Right atrium auricular region (tissue), 2 donors: ENCODE results near the gene HTR1E. TPM values are rescaled to one million over a fixed set of nuclear protein-coding genes. Genes with fewer than 3 reads are reported as not detected.
"Not testable (repeated sequence)": the region's sequence is repeated elsewhere in the genome, so short reads cannot be mapped to it uniquely, and the experiment has no call there.

Source experiments
- DNase-seq: peaks from one replicate; pipeline ENCODE4 v3.0.0-alpha.2; 2019; ENCODE audit warnings: low spot score
- H3K27ac ChIP-seq, 2 donors: fragments of 200-600 bp; sonication (generic); 1 replicate in 1 of 2; 2 replicates in 1 of 2; pipeline ENCODE4 v1.5.1; 2016 to 2019
- H3K27me3 ChIP-seq, 2 donors: fragments of 200-600 bp; sonication (generic); one replicate each; pipeline versions ENCODE4 v1.5.1 to v1.6.0; 2017 to 2019
- H3K36me3 ChIP-seq: fragments of 200-600 bp; sonication (generic); one replicate; pipeline ENCODE4 v1.5.1; 2016
- H3K4me1 ChIP-seq, 2 donors: fragments of 200-600 bp; sonication (generic); one replicate each; pipeline versions ENCODE4 v1.5.1 to v1.6.0; 2017 to 2019
- H3K4me3 ChIP-seq, 2 donors: fragments of 200-600 bp; sonication (generic); 1 replicate in 1 of 2; 2 replicates in 1 of 2; pipeline ENCODE4 v1.5.1; 2017 to 2019; ENCODE audit warnings: mild to moderate bottlenecking in 1 of 2, moderate library complexity in 1 of 2
- H3K9me3 ChIP-seq, 2 donors: fragments of 200-600 bp; sonication (generic); one replicate each; pipeline ENCODE4 v1.5.1; 2019
- total RNA-seq, 2 donors: library from RNA; depleted of rRNA; stranded (reverse); fragments of >200 nt; gene quantifications; one replicate each; pipeline ENCODE4 v1.1.0, GENCODE V29; 2016
- TF ChIP-seq, protein P1 (sequence below), 2 donors: fragments of 200-600 bp; sonication (generic); IDR thresholded peaks; one replicate each; pipeline ENCODE4 v1.5.1; 2019; ENCODE audit warnings: antibody characterized with exemption in 2 of 2

HTR1E gene
- total RNA-seq, 2 donors from 2014 or later, result not detected

DNA sequence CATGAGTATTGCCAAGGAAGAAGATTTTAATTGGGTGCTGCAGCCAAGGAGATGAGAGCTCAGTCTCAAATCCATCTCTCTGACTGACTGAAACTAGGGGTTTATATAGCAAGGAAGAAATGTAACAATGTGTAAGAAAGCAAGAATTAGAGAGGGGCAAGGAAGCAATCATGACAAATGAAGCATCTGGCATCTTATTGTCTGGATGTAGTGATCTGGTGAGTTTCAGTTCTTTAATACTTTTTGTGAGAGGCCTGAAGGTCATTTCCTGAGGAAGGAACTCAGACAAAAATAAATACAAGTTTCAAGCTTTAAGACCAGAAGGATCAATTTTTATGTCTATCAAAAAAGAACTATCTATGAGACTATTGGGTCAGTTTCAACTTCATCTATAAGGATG, 64.2 kb downstream of the HTR1E start:
- Histone ChIP-seq H3K27ac (no peak overlapping the region), H3K4me3 (no peak overlapping the region), H3K36me3 (no peaks in the 10 kb centered on the region), H3K9me3 (peaks cover 0 to 9% of the 10 kb centered on the region in 2 donors), H3K27me3 (no peaks in the 10 kb centered on the region), H3K4me1 (no peaks in the 10 kb centered on the region)
- DNase-seq, result no peak
- TF ChIP-seq, protein P1, sequence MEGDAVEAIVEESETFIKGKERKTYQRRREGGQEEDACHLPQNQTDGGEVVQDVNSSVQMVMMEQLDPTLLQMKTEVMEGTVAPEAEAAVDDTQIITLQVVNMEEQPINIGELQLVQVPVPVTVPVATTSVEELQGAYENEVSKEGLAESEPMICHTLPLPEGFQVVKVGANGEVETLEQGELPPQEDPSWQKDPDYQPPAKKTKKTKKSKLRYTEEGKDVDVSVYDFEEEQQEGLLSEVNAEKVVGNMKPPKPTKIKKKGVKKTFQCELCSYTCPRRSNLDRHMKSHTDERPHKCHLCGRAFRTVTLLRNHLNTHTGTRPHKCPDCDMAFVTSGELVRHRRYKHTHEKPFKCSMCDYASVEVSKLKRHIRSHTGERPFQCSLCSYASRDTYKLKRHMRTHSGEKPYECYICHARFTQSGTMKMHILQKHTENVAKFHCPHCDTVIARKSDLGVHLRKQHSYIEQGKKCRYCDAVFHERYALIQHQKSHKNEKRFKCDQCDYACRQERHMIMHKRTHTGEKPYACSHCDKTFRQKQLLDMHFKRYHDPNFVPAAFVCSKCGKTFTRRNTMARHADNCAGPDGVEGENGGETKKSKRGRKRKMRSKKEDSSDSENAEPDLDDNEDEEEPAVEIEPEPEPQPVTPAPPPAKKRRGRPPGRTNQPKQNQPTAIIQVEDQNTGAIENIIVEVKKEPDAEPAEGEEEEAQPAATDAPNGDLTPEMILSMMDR (IDR thresholded peaks at IDR 0.05), result no peak

DNA sequence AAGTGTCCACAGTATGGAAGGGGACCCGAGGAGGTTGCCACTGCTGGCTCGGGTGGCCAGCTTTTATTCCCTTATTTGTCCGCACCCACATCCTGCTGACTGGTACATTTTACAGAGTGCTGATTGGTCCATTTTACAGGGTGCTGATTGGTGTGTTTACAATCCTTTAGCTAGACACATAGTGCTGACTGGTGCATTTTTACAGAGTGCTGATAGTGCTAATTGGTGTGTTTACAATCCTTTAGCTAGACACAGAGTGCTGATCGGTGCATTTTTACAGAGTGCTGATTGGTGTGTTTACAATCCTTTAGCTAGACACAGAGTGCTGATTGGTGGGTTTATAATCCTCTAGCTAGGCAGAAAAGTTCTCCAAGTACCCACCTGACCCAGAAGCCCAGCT, 65.1 kb downstream of the HTR1E start:
- not testable (repeated sequence) for H3K27ac ChIP-seq, H3K27me3 ChIP-seq, DNase-seq, H3K4me1 ChIP-seq, H3K4me3 ChIP-seq, H3K36me3 ChIP-seq
- peaks cover 0 to 11% of the 10 kb centered on the region in 2 donors for H3K9me3 ChIP-seq

DNA sequence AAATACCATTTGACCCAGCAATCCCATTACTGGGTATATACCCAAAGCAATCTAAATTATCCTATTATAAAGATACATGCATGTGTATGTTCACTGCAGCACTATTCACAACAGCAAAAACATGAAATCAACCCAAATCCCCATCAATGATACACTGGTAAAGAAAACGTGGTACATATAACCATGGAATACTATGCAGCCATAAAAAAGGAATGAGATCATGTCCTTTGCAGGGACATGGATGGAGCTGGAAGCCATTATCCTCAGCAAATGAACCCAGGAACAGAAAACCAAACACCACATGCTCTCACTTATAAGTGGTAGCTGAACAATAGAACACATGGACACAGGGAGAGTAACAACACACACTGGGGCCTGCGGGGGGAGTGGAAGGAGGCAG, 69.2 kb downstream of the HTR1E start:
- not testable (repeated sequence) for H3K4me3 ChIP-seq, H3K36me3 ChIP-seq, H3K27ac ChIP-seq, DNase-seq, H3K9me3 ChIP-seq, H3K4me1 ChIP-seq, H3K27me3 ChIP-seq

DNA sequence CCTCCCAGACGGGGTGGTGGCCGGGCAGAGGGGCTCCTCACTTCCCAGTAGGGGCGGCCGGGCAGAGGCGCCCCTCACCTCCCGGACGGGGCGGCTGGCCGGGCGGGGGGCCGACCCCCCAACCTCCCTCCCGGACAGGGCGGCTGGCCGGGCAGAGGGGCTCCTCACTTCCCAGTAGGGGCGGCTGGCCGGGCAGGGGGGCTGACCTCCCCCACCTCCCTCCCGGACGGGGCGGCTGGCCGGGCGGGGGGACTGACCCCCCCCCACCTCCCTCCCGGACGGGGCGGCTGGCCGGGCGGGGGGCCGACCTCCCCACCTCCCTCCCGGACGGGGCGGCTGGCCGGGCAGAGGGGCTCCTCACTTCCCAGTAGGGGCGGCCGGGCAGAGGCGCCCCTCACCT, 72.3 kb downstream of the HTR1E start:
- H3K36me3 ChIP-seq, H3K9me3 ChIP-seq, H3K4me1 ChIP-seq, H3K27me3 ChIP-seq, DNase-seq, H3K27ac ChIP-seq, H3K4me3 ChIP-seq: not testable (repeated sequence)

DNA sequence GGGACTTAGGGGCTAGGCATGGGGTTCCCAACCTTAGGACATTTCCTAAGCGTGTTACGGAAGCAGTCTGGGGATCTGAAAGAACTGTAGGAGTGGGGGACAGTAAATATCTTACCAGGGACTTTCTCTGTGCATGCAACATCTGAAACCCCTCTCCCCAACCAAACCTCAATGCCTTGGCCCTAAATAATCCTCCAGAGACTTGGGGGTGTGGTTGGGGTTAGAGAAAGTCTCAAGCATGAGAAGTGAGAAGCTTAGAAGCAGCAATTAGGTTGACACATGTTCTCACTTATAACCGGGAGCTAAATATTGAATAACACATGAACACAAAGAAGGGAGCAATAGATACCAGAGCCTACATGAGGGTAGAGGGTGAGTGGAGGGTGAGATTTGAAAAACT, 74.7 kb downstream of the HTR1E start:
- no peaks in the 10 kb centered on the region for H3K27me3 ChIP-seq
- H3K4me1 ChIP-seq, result no peaks in the 10 kb centered on the region
- no peak overlapping the region for H3K4me3 ChIP-seq
- TF ChIP-seq, protein P1 (IDR thresholded peaks at IDR 0.05), result no peak
- DNase-seq, result no peak
- no peaks in the 10 kb centered on the region for H3K9me3 ChIP-seq
- no peak overlapping the region for H3K27ac ChIP-seq
- no peaks in the 10 kb centered on the region for H3K36me3 ChIP-seq

DNA sequence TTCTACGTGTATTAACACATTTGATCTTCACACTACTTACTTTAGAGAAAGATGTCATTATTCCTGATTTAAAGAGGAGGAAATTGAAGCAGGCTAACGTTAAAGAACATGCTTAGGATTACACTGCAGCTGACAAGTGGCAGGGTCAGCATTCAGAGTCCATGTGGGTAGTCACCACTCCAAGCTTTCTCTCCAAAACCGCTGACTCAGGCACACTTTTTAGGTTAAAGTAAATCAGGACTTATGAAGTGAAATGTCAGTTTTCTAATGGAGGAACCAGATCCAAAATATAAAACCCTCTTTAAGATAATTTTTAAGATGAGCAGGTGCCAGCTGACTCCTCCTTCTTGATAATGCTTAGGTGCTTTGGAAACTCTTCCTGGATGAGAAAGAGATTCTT, 75.4 kb downstream of the HTR1E start:
- TF ChIP-seq, protein P1 (IDR thresholded peaks at IDR 0.05), result no peak
- no peaks in the 10 kb centered on the region for H3K27me3 ChIP-seq
- no peaks in the 10 kb centered on the region for H3K9me3 ChIP-seq
- no peaks in the 10 kb centered on the region for H3K36me3 ChIP-seq
- H3K4me3 ChIP-seq, result no peak overlapping the region
- no peaks in the 10 kb centered on the region for H3K4me1 ChIP-seq
- DNase-seq, result no peak
- H3K27ac ChIP-seq, result no peak overlapping the region

DNA sequence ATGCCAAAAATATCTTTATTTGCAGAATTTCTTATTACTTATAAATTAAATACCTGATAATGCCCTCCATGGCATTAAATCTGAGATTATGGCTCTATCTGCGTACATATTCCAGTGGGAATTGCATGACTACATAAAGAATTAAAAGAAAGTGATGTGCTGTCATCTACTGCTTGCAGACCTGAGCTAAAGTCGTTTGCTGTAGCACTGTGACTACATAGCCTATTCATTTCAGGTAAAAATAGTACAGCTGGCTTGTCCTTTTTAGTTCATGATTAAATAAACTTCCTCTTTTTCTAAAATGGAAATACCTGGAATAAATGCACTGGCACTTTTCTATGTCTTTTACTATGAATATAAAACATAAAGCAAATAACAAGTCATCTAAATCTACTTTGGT, 79.4 kb downstream of the HTR1E start:
- Histone ChIP-seq H3K27ac (no peak overlapping the region), H3K9me3 (no peaks in the 10 kb centered on the region), H3K4me3 (no peak overlapping the region), H3K36me3 (no peaks in the 10 kb centered on the region), H3K27me3 (no peaks in the 10 kb centered on the region), H3K4me1 (no peaks in the 10 kb centered on the region)
- no peak for DNase-seq
- TF ChIP-seq, protein P1 (IDR thresholded peaks at IDR 0.05), result no peak
